GM23338 (cell line): ENCODE results near the gene PDCD1. TPM values are rescaled to one million over a fixed set of nuclear protein-coding genes. Genes with fewer than 3 reads are reported as not detected.

Experiments used
- ATAC-seq: fragments of 200-7000 bp; cut with Tn5 transposase; 3 replicates; pipeline ENCODE4 v1.9.1; 2020
- DNase-seq: peaks from one replicate; pipeline ENCODE4 v3.0.0-alpha.2; 2015; ENCODE audit warnings: low spot score
- H2AFZ ChIP-seq: fragments of 200-600 bp; sonication (generic); 2 replicates; pipeline ENCODE4 v1.8.0; 2016; ENCODE audit warnings: antibody characterized with exemption, mild to moderate bottlenecking, moderate library complexity
- H3F3A ChIP-seq: fragments of 200-600 bp; sonication (generic); replicated peaks from 2 replicates; pipeline ENCODE4 v1.8.0; 2017; ENCODE audit warnings: antibody characterized with exemption, mixed run types, low read depth
- H3K27ac ChIP-seq: fragments of 200-600 bp; sonication (generic); 2 replicates; pipeline ENCODE4 v1.6.1; 2016; ENCODE audit warnings: low read depth
- H3K27me3 ChIP-seq: fragments of 200-600 bp; sonication (generic); 2 replicates; pipeline ENCODE4 v1.8.0; 2016; ENCODE audit warnings: mild to moderate bottlenecking, mixed run types, moderate library complexity; ENCODE audit not compliant: insufficient read depth
- H3K36me3 ChIP-seq: fragments of 200-600 bp; sonication (generic); 2 replicates; pipeline ENCODE4 v1.8.0; 2016; ENCODE audit warnings: mild to moderate bottlenecking; ENCODE audit not compliant: insufficient read depth
- H3K4me1 ChIP-seq: fragments of 200-600 bp; sonication (generic); 2 replicates; pipeline ENCODE4 v1.8.0; 2016; ENCODE audit warnings: mild to moderate bottlenecking, moderate library complexity; ENCODE audit not compliant: insufficient read depth
- H3K4me2 ChIP-seq: fragments of 200-600 bp; sonication (generic); 2 replicates; pipeline ENCODE4 v1.7.1; 2017; ENCODE audit warnings: mixed run types
- H3K4me3 ChIP-seq: fragments of 200-600 bp; sonication (generic); 2 replicates; pipeline ENCODE4 v1.6.1; 2016; ENCODE audit warnings: mixed run types
- H3K79me2 ChIP-seq: fragments of 200-600 bp; sonication (generic); replicated peaks from 2 replicates; pipeline ENCODE4 v1.8.0; 2017; ENCODE audit warnings: mild to moderate bottlenecking; ENCODE audit not compliant: insufficient read depth
- H3K9me2 ChIP-seq: fragments of 200-600 bp; sonication (generic); 2 replicates; pipeline ENCODE4 v1.8.0; 2017; ENCODE audit not compliant: insufficient read depth
- H4K20me1 ChIP-seq: fragments of 200-600 bp; sonication (generic); replicated peaks from 2 replicates; pipeline ENCODE4 v1.8.0; 2017; ENCODE audit warnings: mild to moderate bottlenecking; ENCODE audit not compliant: insufficient read depth
- H3K27ac Mint-ChIP-seq: 2 replicates; pipeline ENCODE4 v1.8.0; 2020; ENCODE audit warnings: inconsistent platforms, mild to moderate bottlenecking, moderate library complexity, mixed read lengths
- H3K27me3 Mint-ChIP-seq: 3 replicates; pipeline ENCODE4 v1.8.0; 2022; ENCODE audit warnings: low read depth, mild to moderate bottlenecking, moderate library complexity, mixed read lengths, inconsistent platforms; ENCODE audit not compliant: insufficient read depth, poor library complexity
- H3K36me3 Mint-ChIP-seq: 3 replicates; pipeline ENCODE4 v1.8.0; 2021; ENCODE audit warnings: low read depth, mild to moderate bottlenecking, inconsistent platforms, moderate library complexity, mixed read lengths
- H3K4me1 Mint-ChIP-seq: 3 replicates; pipeline ENCODE4 v1.8.0; 2020; ENCODE audit warnings: mild to moderate bottlenecking, inconsistent platforms, mixed read lengths
- H3K4me3 Mint-ChIP-seq: 3 replicates; pipeline ENCODE4 v1.8.0; 2021; ENCODE audit warnings: moderate library complexity, mild to moderate bottlenecking, inconsistent platforms, mixed read lengths
- H3K9me3 Mint-ChIP-seq: 3 replicates; pipeline ENCODE4 v1.8.0; 2020; ENCODE audit warnings: moderate library complexity, mild to moderate bottlenecking, inconsistent platforms, mixed read lengths
- EZH2phosphoT487 ChIP-seq: fragments of 200-600 bp; sonication (generic); IDR thresholded peaks from one replicate; pipeline ENCODE4 v1.8.1; 2018; ENCODE audit warnings: antibody characterized with exemption; ENCODE audit not compliant: unreplicated experiment
- STAT1 ChIP-seq: IDR thresholded peaks from one replicate; pipeline ENCODE4 v1.6.1; 2016; ENCODE audit warnings: antibody characterized with exemption; ENCODE audit not compliant: unreplicated experiment
- ZNF331 ChIP-seq: fragments of 250-450 bp; sonication (Bioruptor Pico); IDR thresholded peaks from 2 replicates; pipeline ENCODE4 v1.5.0; 2020; ENCODE audit warnings: low read depth, mild to moderate bottlenecking, moderate library complexity
- polyA plus RNA-seq: library from polyadenylated mRNA; unstranded; fragments of >200 nt; fragmentation: Nextera tagmentation; extraction: Ambion mirVana; gene quantifications from 2 replicates; pipeline ENCODE4 v1.2.1, GENCODE V29; 2016
- total RNA-seq: library from RNA; depleted of rRNA; stranded (reverse); fragments of >200 nt; shearing (Covaris generic); gene quantifications from 2 replicates; pipeline ENCODE4 v1.2.3, GENCODE V29; 2014
- TF ChIP-seq, protein P1 (sequence below): IDR thresholded peaks from 2 replicates; pipeline ENCODE4 v1.6.1; 2016; ENCODE audit warnings: antibody characterized with exemption
- TF ChIP-seq, protein P2 (sequence below), 2 experiments: fragments of 200-600 bp in 1 of 2; sonication (generic) in 1 of 2; conservative IDR thresholded peaks; 2 replicates each; pipeline versions ENCODE4 v1.5.1 to v1.6.1; 2016 to 2017; ENCODE audit warnings: antibody characterized with exemption in 2 of 2, low read depth in 2 of 2, mild to moderate bottlenecking in 2 of 2, moderate library complexity in 1 of 2
- TF ChIP-seq, protein P3 (sequence below): IDR thresholded peaks from one replicate; pipeline ENCODE4 v1.6.1; 2018; ENCODE audit warnings: antibody characterized with exemption; ENCODE audit not compliant: unreplicated experiment
- TF ChIP-seq, protein P4 (sequence below): fragments of 250-450 bp; sonication (Bioruptor Pico); IDR thresholded peaks from 2 replicates; pipeline ENCODE4 v1.5.0; 2020; ENCODE audit warnings: mild to moderate bottlenecking, moderate library complexity

Gene PDCD1
- total and polyA plus RNA-seq, 2 experiments from 2014 or later = 0.34 to 0.38 TPM

DNA sequence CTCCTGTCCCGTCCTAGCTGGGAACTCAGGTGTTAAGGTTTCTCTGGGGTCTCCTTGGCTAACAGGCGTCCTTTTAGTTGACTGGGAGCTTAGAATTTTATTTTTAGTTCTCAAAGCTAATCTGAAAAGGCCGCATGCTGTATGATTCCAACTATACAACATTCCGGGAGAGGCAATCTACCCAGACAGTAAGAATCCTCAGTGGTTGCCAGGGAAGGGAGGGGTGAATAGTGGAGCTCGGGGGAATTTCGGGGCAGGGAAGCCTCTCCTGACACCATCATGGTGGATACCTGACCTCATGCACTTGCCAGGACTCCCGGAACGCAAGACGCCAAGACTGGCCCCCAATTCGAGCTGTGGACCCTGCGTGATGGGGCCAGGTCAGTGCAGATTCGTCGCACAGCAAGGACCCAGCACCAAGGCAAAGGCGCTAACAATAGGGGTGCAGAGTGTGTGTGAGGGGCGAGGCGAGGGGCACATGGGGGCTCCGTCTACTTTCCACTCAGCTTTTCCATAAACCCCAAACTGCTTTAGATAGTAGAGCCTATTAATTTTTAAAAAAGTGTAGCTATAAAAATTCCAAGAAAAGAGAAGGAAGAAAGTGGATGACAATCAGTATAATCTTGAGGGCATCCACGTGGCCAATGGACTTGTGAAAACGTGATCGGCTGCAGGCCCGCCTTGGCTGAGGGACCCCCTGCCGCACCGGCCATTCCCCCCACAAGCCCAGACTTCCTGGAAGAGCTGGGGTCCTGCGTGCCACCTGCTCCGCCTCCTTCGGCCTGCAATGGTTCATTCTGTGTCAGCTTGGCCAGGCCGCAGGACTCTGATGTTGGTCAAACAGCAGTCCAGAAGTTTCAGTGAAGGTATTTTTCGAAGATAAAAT, 17.3 kb downstream of the PDCD1 start (continued):
- TF ChIP-seq, protein P1, sequence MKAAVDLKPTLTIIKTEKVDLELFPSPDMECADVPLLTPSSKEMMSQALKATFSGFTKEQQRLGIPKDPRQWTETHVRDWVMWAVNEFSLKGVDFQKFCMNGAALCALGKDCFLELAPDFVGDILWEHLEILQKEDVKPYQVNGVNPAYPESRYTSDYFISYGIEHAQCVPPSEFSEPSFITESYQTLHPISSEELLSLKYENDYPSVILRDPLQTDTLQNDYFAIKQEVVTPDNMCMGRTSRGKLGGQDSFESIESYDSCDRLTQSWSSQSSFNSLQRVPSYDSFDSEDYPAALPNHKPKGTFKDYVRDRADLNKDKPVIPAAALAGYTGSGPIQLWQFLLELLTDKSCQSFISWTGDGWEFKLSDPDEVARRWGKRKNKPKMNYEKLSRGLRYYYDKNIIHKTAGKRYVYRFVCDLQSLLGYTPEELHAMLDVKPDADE = no peak
- TF ChIP-seq ZNF331 (CRISPR knock-in tag) (no peak), STAT1 (no peak), EZH2phosphoT487 (no peak)
- TF ChIP-seq, protein P2, sequence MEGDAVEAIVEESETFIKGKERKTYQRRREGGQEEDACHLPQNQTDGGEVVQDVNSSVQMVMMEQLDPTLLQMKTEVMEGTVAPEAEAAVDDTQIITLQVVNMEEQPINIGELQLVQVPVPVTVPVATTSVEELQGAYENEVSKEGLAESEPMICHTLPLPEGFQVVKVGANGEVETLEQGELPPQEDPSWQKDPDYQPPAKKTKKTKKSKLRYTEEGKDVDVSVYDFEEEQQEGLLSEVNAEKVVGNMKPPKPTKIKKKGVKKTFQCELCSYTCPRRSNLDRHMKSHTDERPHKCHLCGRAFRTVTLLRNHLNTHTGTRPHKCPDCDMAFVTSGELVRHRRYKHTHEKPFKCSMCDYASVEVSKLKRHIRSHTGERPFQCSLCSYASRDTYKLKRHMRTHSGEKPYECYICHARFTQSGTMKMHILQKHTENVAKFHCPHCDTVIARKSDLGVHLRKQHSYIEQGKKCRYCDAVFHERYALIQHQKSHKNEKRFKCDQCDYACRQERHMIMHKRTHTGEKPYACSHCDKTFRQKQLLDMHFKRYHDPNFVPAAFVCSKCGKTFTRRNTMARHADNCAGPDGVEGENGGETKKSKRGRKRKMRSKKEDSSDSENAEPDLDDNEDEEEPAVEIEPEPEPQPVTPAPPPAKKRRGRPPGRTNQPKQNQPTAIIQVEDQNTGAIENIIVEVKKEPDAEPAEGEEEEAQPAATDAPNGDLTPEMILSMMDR (conservative IDR thresholded peaks at IDR 0.05; ENCODE audit: low read depth in 2 of 2) = no peak
- TF ChIP-seq, protein P3, sequence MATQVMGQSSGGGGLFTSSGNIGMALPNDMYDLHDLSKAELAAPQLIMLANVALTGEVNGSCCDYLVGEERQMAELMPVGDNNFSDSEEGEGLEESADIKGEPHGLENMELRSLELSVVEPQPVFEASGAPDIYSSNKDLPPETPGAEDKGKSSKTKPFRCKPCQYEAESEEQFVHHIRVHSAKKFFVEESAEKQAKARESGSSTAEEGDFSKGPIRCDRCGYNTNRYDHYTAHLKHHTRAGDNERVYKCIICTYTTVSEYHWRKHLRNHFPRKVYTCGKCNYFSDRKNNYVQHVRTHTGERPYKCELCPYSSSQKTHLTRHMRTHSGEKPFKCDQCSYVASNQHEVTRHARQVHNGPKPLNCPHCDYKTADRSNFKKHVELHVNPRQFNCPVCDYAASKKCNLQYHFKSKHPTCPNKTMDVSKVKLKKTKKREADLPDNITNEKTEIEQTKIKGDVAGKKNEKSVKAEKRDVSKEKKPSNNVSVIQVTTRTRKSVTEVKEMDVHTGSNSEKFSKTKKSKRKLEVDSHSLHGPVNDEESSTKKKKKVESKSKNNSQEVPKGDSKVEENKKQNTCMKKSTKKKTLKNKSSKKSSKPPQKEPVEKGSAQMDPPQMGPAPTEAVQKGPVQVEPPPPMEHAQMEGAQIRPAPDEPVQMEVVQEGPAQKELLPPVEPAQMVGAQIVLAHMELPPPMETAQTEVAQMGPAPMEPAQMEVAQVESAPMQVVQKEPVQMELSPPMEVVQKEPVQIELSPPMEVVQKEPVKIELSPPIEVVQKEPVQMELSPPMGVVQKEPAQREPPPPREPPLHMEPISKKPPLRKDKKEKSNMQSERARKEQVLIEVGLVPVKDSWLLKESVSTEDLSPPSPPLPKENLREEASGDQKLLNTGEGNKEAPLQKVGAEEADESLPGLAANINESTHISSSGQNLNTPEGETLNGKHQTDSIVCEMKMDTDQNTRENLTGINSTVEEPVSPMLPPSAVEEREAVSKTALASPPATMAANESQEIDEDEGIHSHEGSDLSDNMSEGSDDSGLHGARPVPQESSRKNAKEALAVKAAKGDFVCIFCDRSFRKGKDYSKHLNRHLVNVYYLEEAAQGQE = no peak

DNA sequence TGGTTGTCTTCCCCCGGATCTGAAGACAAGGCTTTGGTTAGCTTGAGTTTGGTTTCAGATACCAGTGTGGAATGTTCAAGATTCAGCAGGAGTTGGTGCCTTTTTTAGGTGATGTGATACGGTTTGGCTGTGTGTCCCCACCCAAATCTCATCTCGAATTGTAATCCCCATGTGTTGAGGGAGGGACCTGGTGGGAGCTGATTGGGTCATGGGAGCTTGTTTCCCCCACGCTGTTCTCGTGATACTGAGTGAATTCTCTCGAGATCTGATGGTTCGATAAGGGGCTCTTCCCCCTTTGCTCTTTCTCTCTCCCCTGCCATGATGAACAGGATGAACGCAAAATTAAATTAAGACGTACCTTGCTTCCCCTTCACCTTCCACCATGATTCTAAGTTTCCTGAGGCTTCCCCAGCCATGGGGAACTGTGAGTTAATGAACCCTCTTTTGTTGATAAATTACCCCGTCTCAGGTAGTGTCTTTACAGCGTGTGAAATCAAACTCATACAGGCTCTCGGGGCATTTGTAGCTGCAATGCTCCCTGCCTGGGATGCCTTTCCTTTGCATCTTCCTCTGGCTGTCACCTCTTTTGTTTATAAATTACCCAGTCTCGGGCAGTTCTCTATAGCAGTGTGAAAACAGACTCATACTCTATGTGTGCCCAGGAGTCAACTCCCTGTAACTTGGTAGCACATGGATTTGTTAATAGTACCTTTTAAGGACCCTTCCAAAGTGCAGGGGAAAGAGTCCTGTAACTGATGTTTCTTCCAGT, 21.3 kb downstream of the PDCD1 start:
- Mint-ChIP-seq H3K9me3 (no peaks in the 10 kb centered on the region), H3K36me3 (no peaks in the 10 kb centered on the region), H3K27ac (no peak overlapping the region), H3K4me3 (no peak overlapping the region), H3K4me1 (peaks cover 10% of the 10 kb centered on the region), H3K27me3 (peaks cover 6% of the 10 kb centered on the region)
- Histone ChIP-seq H2AFZ (peak overlapping the region; percentile 23; the same call in 1 of the 2 replicates), H3K4me1 (no peaks in the 10 kb centered on the region; the same call in 1 of the 2 replicates), H4K20me1 (no peaks in the 10 kb centered on the region), H3K27me3 (no peaks in the 10 kb centered on the region), H3K79me2 (no peaks in the 10 kb centered on the region), H3K9me2 (no peaks in the 10 kb centered on the region), H3K4me2 (no peak overlapping the region), H3K4me3 (no peak overlapping the region), H3K27ac (no peak overlapping the region), H3F3A (no peaks in the 10 kb centered on the region), H3K36me3 (no peaks in the 10 kb centered on the region)
- DNase-seq (no peak), ATAC-seq (no peak)
- TF ChIP-seq, protein P4, sequence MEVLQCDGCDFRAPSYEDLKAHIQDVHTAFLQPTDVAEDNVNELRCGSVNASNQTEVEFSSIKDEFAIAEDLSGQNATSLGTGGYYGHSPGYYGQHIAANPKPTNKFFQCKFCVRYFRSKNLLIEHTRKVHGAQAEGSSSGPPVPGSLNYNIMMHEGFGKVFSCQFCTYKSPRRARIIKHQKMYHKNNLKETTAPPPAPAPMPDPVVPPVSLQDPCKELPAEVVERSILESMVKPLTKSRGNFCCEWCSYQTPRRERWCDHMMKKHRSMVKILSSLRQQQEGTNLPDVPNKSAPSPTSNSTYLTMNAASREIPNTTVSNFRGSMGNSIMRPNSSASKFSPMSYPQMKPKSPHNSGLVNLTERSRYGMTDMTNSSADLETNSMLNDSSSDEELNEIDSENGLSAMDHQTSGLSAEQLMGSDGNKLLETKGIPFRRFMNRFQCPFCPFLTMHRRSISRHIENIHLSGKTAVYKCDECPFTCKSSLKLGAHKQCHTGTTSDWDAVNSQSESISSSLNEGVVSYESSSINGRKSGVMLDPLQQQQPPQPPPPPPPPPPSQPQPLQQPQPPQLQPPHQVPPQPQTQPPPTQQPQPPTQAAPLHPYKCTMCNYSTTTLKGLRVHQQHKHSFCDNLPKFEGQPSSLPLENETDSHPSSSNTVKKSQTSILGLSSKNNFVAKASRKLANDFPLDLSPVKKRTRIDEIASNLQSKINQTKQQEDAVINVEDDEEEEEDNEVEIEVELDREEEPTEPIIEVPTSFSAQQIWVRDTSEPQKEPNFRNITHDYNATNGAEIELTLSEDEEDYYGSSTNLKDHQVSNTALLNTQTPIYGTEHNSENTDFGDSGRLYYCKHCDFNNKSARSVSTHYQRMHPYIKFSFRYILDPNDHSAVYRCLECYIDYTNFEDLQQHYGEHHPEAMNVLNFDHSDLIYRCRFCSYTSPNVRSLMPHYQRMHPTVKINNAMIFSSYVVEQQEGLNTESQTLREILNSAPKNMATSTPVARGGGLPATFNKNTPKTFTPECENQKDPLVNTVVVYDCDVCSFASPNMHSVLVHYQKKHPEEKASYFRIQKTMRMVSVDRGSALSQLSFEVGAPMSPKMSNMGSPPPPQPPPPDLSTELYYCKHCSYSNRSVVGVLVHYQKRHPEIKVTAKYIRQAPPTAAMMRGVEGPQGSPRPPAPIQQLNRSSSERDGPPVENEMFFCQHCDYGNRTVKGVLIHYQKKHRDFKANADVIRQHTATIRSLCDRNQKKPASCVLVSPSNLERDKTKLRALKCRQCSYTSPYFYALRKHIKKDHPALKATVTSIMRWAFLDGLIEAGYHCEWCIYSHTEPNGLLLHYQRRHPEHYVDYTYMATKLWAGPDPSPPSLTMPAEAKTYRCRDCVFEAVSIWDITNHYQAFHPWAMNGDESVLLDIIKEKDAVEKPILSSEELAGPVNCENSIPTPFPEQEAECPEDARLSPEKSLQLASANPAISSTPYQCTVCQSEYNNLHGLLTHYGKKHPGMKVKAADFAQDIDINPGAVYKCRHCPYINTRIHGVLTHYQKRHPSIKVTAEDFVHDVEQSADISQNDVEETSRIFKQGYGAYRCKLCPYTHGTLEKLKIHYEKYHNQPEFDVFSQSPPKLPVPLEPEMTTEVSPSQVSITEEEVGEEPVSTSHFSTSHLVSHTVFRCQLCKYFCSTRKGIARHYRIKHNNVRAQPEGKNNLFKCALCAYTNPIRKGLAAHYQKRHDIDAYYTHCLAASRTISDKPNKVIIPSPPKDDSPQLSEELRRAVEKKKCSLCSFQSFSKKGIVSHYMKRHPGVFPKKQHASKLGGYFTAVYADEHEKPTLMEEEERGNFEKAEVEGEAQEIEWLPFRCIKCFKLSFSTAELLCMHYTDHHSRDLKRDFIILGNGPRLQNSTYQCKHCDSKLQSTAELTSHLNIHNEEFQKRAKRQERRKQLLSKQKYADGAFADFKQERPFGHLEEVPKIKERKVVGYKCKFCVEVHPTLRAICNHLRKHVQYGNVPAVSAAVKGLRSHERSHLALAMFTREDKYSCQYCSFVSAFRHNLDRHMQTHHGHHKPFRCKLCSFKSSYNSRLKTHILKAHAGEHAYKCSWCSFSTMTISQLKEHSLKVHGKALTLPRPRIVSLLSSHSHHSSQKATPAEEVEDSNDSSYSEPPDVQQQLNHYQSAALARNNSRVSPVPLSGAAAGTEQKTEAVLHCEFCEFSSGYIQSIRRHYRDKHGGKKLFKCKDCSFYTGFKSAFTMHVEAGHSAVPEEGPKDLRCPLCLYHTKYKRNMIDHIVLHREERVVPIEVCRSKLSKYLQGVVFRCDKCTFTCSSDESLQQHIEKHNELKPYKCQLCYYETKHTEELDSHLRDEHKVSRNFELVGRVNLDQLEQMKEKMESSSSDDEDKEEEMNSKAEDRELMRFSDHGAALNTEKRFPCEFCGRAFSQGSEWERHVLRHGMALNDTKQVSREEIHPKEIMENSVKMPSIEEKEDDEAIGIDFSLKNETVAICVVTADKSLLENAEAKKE (CRISPR knock-in tag) = no peak
